Parathyroid adenoma (tissue), 2 donors: Measurements from ENCODE around the gene MFSD11.

Experiments used
- H2AFZ ChIP-seq: fragments of 300-600 bp; sonication (generic); one replicate; pipeline ENCODE4 v1.7.0; 2017; ENCODE audit warnings: antibody characterized with exemption, mild to moderate bottlenecking
- H3K27ac ChIP-seq: fragments of 300-600 bp; sonication (generic); one replicate; pipeline ENCODE4 v1.7.0; 2017
- H3K27me3 ChIP-seq: fragments of 300-600 bp; sonication (generic); one replicate; pipeline ENCODE4 v1.7.0; 2017; ENCODE audit warnings: low read length; ENCODE audit not compliant: control insufficient read depth, insufficient read depth
- H3K36me3 ChIP-seq: fragments of 300-600 bp; sonication (generic); one replicate; pipeline ENCODE4 v1.7.0; 2017; ENCODE audit warnings: low read length; ENCODE audit not compliant: control insufficient read depth, insufficient read depth
- H3K4me1 ChIP-seq: fragments of 300-600 bp; sonication (generic); one replicate; pipeline ENCODE4 v1.7.0; 2017; ENCODE audit warnings: control low read depth
- H3K4me2 ChIP-seq: fragments of 300-600 bp; sonication (generic); one replicate; pipeline ENCODE4 v1.7.0; 2017; ENCODE audit warnings: low read length
- H3K4me3 ChIP-seq: fragments of 300-600 bp; sonication (generic); one replicate; pipeline ENCODE4 v1.7.0; 2017; ENCODE audit warnings: low read depth, low read length
- H3K79me2 ChIP-seq: fragments of 300-600 bp; sonication (generic); one replicate; pipeline ENCODE4 v1.7.0; 2017; ENCODE audit warnings: control low read depth
- H3K9ac ChIP-seq: fragments of 300-600 bp; sonication (generic); one replicate; pipeline ENCODE4 v1.7.0; 2017; ENCODE audit warnings: mild to moderate bottlenecking
- H3K9me3 ChIP-seq: fragments of 300-600 bp; sonication (generic); one replicate; pipeline ENCODE4 v1.7.0; 2017; ENCODE audit warnings: low read length; ENCODE audit not compliant: control insufficient read depth
- CTCF ChIP-seq: fragments of 300-600 bp; sonication (generic); IDR thresholded peaks from one replicate; pipeline ENCODE4 v1.7.0; 2017; ENCODE audit warnings: antibody characterized with exemption, mild to moderate bottlenecking
- donor health status: primary hyperparathyroidism.

The MFSD11 gene

GRCh38 chr17:76751416-76751993 is 13.6 kb downstream of the MFSD11 start:
- H3K27ac ChIP-seq = no peak overlapping the region
- no peak overlapping the region for H3K4me2 ChIP-seq
- H3K27me3 ChIP-seq = no peaks in the 10 kb centered on the region
- no peaks in the 10 kb centered on the region for H3K36me3 ChIP-seq
- H2AFZ ChIP-seq = no peak overlapping the region
- no peaks in the 10 kb centered on the region for H3K9me3 ChIP-seq
- no peak for TF ChIP-seq CTCF
- peaks cover 2% of the 10 kb centered on the region for H3K4me1 ChIP-seq
- H3K9ac ChIP-seq = no peak overlapping the region
- H3K4me3 ChIP-seq = no peak overlapping the region
- no peaks in the 10 kb centered on the region for H3K79me2 ChIP-seq

DNA sequence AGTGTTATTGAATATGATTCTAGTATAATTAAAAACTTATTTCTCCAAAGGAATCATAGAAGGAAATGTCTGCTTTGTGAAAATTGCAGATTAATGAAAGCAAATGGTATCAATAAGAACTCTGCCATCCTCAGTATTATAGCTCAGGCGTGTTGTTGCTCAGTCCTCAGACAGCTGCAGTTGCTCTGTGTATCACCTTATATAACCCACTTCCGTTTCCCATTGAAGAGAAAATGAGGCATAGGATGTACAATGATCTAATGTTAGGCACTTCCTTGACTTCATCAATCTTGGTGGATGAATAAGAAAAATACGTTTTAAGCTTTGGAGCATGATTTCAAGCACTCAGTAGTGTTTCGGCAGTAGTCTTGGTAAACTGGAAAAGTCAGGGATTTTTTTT is 14.1 kb downstream of the MFSD11 start:
- Histone ChIP-seq H3K79me2 (no peaks in the 10 kb centered on the region), H3K27me3 (no peaks in the 10 kb centered on the region), H3K27ac (no peak overlapping the region), H3K9me3 (no peaks in the 10 kb centered on the region), H3K9ac (no peak overlapping the region), H2AFZ (no peak overlapping the region), H3K4me2 (no peak overlapping the region), H3K4me3 (no peak overlapping the region), H3K36me3 (no peaks in the 10 kb centered on the region), H3K4me1 (peaks cover 2% of the 10 kb centered on the region)
- TF ChIP-seq CTCF = no peak

- no peak overlapping the region for H3K4me3 ChIP-seq
- no peak overlapping the region for H3K9ac ChIP-seq
Observed at GRCh38 chr17:76753061-76753961, 15.4 kb downstream of the MFSD11 start.

DNA sequence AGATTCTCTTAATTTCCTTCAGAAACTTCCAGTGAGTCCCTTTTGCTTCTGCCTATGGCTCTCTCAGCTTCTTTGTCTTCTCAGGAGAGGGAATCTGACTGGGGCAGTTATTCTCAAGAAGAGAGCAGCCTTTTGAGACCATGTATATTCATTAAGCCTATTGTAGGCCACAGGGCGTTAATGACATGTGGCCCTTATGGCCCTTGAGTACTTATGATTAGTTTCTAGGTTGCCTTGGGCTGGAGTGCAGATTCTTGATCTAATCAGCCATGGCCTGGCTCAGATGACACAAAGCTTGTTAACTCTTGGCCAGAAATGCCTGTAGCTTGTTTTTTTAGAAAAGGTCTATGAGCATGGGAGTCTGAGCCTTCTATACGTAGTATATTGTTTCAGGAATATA is 17.4 kb downstream of the MFSD11 start:
- H3K4me1 ChIP-seq = peaks cover 2% of the 10 kb centered on the region
- H2AFZ ChIP-seq = no peak overlapping the region
- H3K27ac ChIP-seq = no peak overlapping the region
- TF ChIP-seq CTCF = no peak
- H3K4me3 ChIP-seq = no peak overlapping the region
- H3K9me3 ChIP-seq = no peaks in the 10 kb centered on the region
- no peak overlapping the region for H3K4me2 ChIP-seq
- no peaks in the 10 kb centered on the region for H3K27me3 ChIP-seq
- H3K9ac ChIP-seq = no peak overlapping the region
- no peaks in the 10 kb centered on the region for H3K79me2 ChIP-seq
- H3K36me3 ChIP-seq = no peaks in the 10 kb centered on the region

More at GRCh38 chr17:76753061-76753961, 15.4 kb downstream of the MFSD11 start:
- no peak for TF ChIP-seq CTCF
- peaks cover 2% of the 10 kb centered on the region for H3K4me1 ChIP-seq
- H3K36me3 ChIP-seq = no peaks in the 10 kb centered on the region
- no peaks in the 10 kb centered on the region for H3K27me3 ChIP-seq
- H3K79me2 ChIP-seq = no peaks in the 10 kb centered on the region
- H3K27ac ChIP-seq = no peak overlapping the region
- no peak overlapping the region for H3K4me2 ChIP-seq
- no peaks in the 10 kb centered on the region for H3K9me3 ChIP-seq
- H2AFZ ChIP-seq = no peak overlapping the region
